SU-DHL-6 (cell line): Measurements from ENCODE around the gene POP4.

Source experiments
- H2AFZ ChIP-seq: fragments of 200-600 bp; sonication (generic); 2 replicates; pipeline ENCODE4 v1.6.1; 2014; ENCODE audit warnings: low read depth, mild to moderate bottlenecking, moderate library complexity, mixed read lengths, antibody characterized with exemption, low read length; ENCODE audit not compliant: severe bottlenecking
- H3F3A ChIP-seq: fragments of 200-600 bp; shearing (Covaris generic); 2 replicates; pipeline ENCODE4 v1.6.0; 2016; ENCODE audit warnings: antibody characterized with exemption, mild to moderate bottlenecking; ENCODE audit not compliant: insufficient read depth
- H3K27ac ChIP-seq: fragments of 200-600 bp; sonication (generic); 2 replicates; pipeline ENCODE4 v1.5.1; 2016; ENCODE audit warnings: low read depth, mild to moderate bottlenecking, low read length, moderate library complexity, mixed read lengths
- H3K27me3 ChIP-seq: fragments of 200-600 bp; sonication (generic), shearing (Covaris generic); 2 replicates; pipeline ENCODE4 v1.6.0; 2014; ENCODE audit warnings: mild to moderate bottlenecking, low read length
- H3K36me3 ChIP-seq: fragments of 200-600 bp; sonication (generic); 2 replicates; pipeline ENCODE4 v1.6.1; 2014; ENCODE audit warnings: mild to moderate bottlenecking, low read length, mixed read lengths
- H3K4me2 ChIP-seq: fragments of 300-600, 200-600 bp; shearing (Covaris generic), sonication (generic); 2 replicates; pipeline ENCODE4 v1.6.0; 2014; ENCODE audit warnings: low read length, low read depth, mild to moderate bottlenecking; ENCODE audit not compliant: poor library complexity, severe bottlenecking
- H3K4me3 ChIP-seq: fragments of 200-600 bp; sonication (generic); 2 replicates; pipeline ENCODE4 v1.5.1; 2014; ENCODE audit warnings: antibody characterized with exemption, low read length, mild to moderate bottlenecking, mixed read lengths; ENCODE audit not compliant: insufficient read depth, poor library complexity, severe bottlenecking
- H3K79me2 ChIP-seq: fragments of 200-600 bp; sonication (generic); 2 replicates; pipeline ENCODE4 v1.6.1; 2014; ENCODE audit warnings: mild to moderate bottlenecking, low read length, moderate library complexity; ENCODE audit not compliant: insufficient read depth
- H3K9ac ChIP-seq: fragments of 200-600 bp; sonication (generic); 2 replicates; pipeline ENCODE4 v1.7.0; 2014; ENCODE audit warnings: mild to moderate bottlenecking, low read length
- H3K9me2 ChIP-seq: fragments of 200-600 bp; sonication (generic); replicated peaks from 2 replicates; pipeline ENCODE4 v1.6.1; 2014; ENCODE audit warnings: low read length; ENCODE audit not compliant: insufficient read depth
- H3K9me3 ChIP-seq: fragments of 200-600 bp; sonication (generic); 2 replicates; pipeline ENCODE4 v1.6.1; 2014; ENCODE audit warnings: low read length, mixed read lengths; ENCODE audit not compliant: insufficient read depth
- H4K20me1 ChIP-seq: fragments of 200-600 bp; sonication (generic); 2 replicates; pipeline ENCODE4 v1.6.1; 2014; ENCODE audit warnings: low read depth, mild to moderate bottlenecking, antibody characterized with exemption, low read length, moderate library complexity, mixed read lengths
- CTCF ChIP-seq: fragments of 200-600 bp; sonication (generic); IDR thresholded peaks from one replicate; pipeline ENCODE4 v1.5.1; 2017; ENCODE audit warnings: antibody characterized with exemption, mild to moderate bottlenecking, low read length, moderate library complexity; ENCODE audit not compliant: insufficient read depth, poor library complexity, severe bottlenecking
- EZH2phosphoT487 ChIP-seq: fragments of 200-600 bp; sonication (generic), shearing (Covaris generic); conservative IDR thresholded peaks from 2 replicates; pipeline ENCODE4 v1.6.1; 2018; ENCODE audit warnings: mild to moderate bottlenecking, antibody characterized with exemption, low read length, moderate library complexity, mixed read lengths

The POP4 gene

GRCh38 chr19:29567366-29567915 lies 38.6 kb upstream of the POP4 start:
- no peaks in the 10 kb centered on the region for H4K20me1 ChIP-seq
- H3K9me2 ChIP-seq, result no peaks in the 10 kb centered on the region
- no peak overlapping the region for H3K9ac ChIP-seq
- no peaks in the 10 kb centered on the region for H3K79me2 ChIP-seq
- H3K4me2 ChIP-seq, result no peak overlapping the region
- no peaks in the 10 kb centered on the region for H3K27me3 ChIP-seq
- TF ChIP-seq CTCF, result no peak
- TF ChIP-seq EZH2phosphoT487, result no peak
- no peaks in the 10 kb centered on the region for H3K36me3 ChIP-seq
- no peak overlapping the region for H2AFZ ChIP-seq
- no peak overlapping the region for H3K27ac ChIP-seq
- no peaks in the 10 kb centered on the region for H3F3A ChIP-seq
- no peaks in the 10 kb centered on the region for H3K9me3 ChIP-seq
- no peak overlapping the region for H3K4me3 ChIP-seq

- no peaks in the 10 kb centered on the region for H3F3A ChIP-seq
- no peak for TF ChIP-seq CTCF
- no peak for TF ChIP-seq EZH2phosphoT487
- H3K9ac ChIP-seq, result no peak overlapping the region
- H3K36me3 ChIP-seq, result no peaks in the 10 kb centered on the region
- H4K20me1 ChIP-seq, result no peaks in the 10 kb centered on the region
- no peak overlapping the region for H3K4me3 ChIP-seq
- H3K9me2 ChIP-seq, result no peaks in the 10 kb centered on the region
- H3K9me3 ChIP-seq, result no peaks in the 10 kb centered on the region
- no peak overlapping the region for H3K4me2 ChIP-seq
- H3K79me2 ChIP-seq, result no peaks in the 10 kb centered on the region
- H3K27ac ChIP-seq, result no peak overlapping the region
- H3K27me3 ChIP-seq, result no peaks in the 10 kb centered on the region
- no peak overlapping the region for H2AFZ ChIP-seq
Observed at GRCh38 chr19:29568036-29569025, 37.8 kb upstream of the POP4 start.

GRCh38 chr19:29569038-29569911 lies 36.8 kb upstream of the POP4 start:
- H3K36me3 ChIP-seq, result no peaks in the 10 kb centered on the region
- no peak overlapping the region for H3K4me3 ChIP-seq
- no peaks in the 10 kb centered on the region for H3F3A ChIP-seq
- H2AFZ ChIP-seq, result no peak overlapping the region
- no peaks in the 10 kb centered on the region for H3K9me2 ChIP-seq
- no peaks in the 10 kb centered on the region for H4K20me1 ChIP-seq
- no peak overlapping the region for H3K27ac ChIP-seq
- H3K79me2 ChIP-seq, result no peaks in the 10 kb centered on the region
- no peak overlapping the region for H3K9ac ChIP-seq
- H3K4me2 ChIP-seq, result no peak overlapping the region
- no peaks in the 10 kb centered on the region for H3K27me3 ChIP-seq
- H3K9me3 ChIP-seq, result no peaks in the 10 kb centered on the region
- TF ChIP-seq CTCF, result no peak
- no peak for TF ChIP-seq EZH2phosphoT487
